Smooth muscle cell (in vitro differentiated cells): Measurements from ENCODE around the gene TAS1R2. TPM values are rescaled to one million over a fixed set of nuclear protein-coding genes. Genes with fewer than 3 reads are reported as not detected.

Source experiments
- DNase-seq: peaks from one replicate; lab custom pipeline; 2025; ENCODE audit not compliant: unreplicated experiment; lab: John Stamatoyannopoulos, UW
- H2AFZ ChIP-seq: fragments of 200-600 bp; sonication (generic); 2 replicates; pipeline ENCODE4 v1.6.0; 2016; ENCODE audit warnings: antibody characterized with exemption, low read depth, mild to moderate bottlenecking
- H3F3A ChIP-seq: fragments of 200-600 bp; sonication (generic); 2 replicates; pipeline ENCODE4 v1.6.0; 2017; ENCODE audit warnings: antibody characterized with exemption, low read depth
- H3K27ac ChIP-seq: fragments of 200-600 bp; sonication (generic); 2 replicates; pipeline ENCODE4 v1.5.1; 2016; ENCODE audit warnings: low read depth, mild to moderate bottlenecking
- H3K27me3 ChIP-seq: fragments of 200-600 bp; sonication (generic); 2 replicates; pipeline ENCODE4 v1.6.1; 2016; ENCODE audit warnings: low read depth, mild to moderate bottlenecking
- H3K36me3 ChIP-seq: fragments of 200-600 bp; sonication (generic); 2 replicates; pipeline ENCODE4 v1.5.1; 2016; ENCODE audit warnings: low read depth
- H3K4me1 ChIP-seq: fragments of 200-600 bp; sonication (generic); 2 replicates; pipeline ENCODE4 v1.5.1; 2016; ENCODE audit warnings: low read depth
- H3K4me2 ChIP-seq: fragments of 200-600 bp; sonication (generic); 2 replicates; pipeline ENCODE4 v1.6.0; 2016; ENCODE audit warnings: mild to moderate bottlenecking
- H3K4me3 ChIP-seq: fragments of 200-600 bp; sonication (generic); 2 replicates; pipeline ENCODE4 v1.5.1; 2016; ENCODE audit warnings: mild to moderate bottlenecking
- H3K79me2 ChIP-seq: fragments of 200-600 bp; sonication (generic); 2 replicates; pipeline ENCODE4 v1.6.0; 2016; ENCODE audit warnings: low read depth, mild to moderate bottlenecking
- H3K9ac ChIP-seq: fragments of 200-600 bp; sonication (generic); 2 replicates; pipeline ENCODE4 v1.6.0; 2016; ENCODE audit warnings: low read depth
- H3K9me3 ChIP-seq: fragments of 200-600 bp; sonication (generic); replicated peaks from 2 replicates; pipeline ENCODE4 v1.5.1; 2016; ENCODE audit warnings: low read depth
- H4K20me1 ChIP-seq: fragments of 200-600 bp; sonication (generic); 2 replicates; pipeline ENCODE4 v1.6.0; 2016; ENCODE audit warnings: low read depth
- WGBS: methylation state at CpG from one replicate; pipeline ENCODE4 v1.1.7; 2016; ENCODE audit warnings: low lambda C conversion rate; 5-methylcytosine and 5-hydroxymethylcytosine counted together
- polyA plus RNA-seq: library from polyadenylated mRNA; unstranded; fragments of >200 nt; fragmentation: Nextera tagmentation; extraction: Ambion mirVana; gene quantifications from 2 replicates; pipeline ENCODE4 v1.2.1, GENCODE V29; 2016
- total RNA-seq: library from RNA; depleted of rRNA; stranded (reverse); fragments of >200 nt; gene quantifications from 2 replicates; pipeline ENCODE4 v1.2.3, GENCODE V29; 2014
- TF ChIP-seq, protein P1 (sequence below): fragments of 200-600 bp; sonication (generic); IDR thresholded peaks from 2 replicates; pipeline ENCODE4 v1.5.1; 2017; ENCODE audit warnings: borderline replicate concordance, mild to moderate bottlenecking, antibody characterized with exemption; ENCODE audit not compliant: insufficient read depth, poor library complexity, severe bottlenecking

The TAS1R2 gene
- total and polyA plus RNA-seq, 2 experiments from 2014 or later, result not detected

DNA sequence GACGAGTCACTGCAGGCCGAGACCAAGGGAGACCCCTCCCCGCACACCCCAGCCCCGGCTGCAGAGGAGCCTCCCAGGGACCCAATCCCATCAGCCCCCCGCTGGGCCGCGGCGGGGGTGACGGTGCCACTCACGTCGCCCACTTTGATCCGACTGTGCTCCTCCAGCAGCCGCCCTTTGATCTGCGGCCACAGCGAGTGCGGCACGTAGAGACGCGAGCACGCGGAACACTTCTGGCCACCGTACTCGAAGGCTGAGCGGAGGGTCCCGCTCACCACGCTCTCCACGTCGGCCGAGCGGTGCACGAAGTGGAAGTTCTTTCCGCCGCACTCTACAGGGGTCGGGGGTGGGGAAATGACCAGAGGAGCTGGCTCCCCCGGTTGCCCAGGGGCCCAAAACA, 17.8 kb upstream of the TAS1R2 start:
- H3F3A ChIP-seq, result no peaks in the 10 kb centered on the region
- H3K4me2 ChIP-seq, result no peak overlapping the region
- H3K4me1 ChIP-seq, result no peaks in the 10 kb centered on the region
- TF ChIP-seq, protein P1, sequence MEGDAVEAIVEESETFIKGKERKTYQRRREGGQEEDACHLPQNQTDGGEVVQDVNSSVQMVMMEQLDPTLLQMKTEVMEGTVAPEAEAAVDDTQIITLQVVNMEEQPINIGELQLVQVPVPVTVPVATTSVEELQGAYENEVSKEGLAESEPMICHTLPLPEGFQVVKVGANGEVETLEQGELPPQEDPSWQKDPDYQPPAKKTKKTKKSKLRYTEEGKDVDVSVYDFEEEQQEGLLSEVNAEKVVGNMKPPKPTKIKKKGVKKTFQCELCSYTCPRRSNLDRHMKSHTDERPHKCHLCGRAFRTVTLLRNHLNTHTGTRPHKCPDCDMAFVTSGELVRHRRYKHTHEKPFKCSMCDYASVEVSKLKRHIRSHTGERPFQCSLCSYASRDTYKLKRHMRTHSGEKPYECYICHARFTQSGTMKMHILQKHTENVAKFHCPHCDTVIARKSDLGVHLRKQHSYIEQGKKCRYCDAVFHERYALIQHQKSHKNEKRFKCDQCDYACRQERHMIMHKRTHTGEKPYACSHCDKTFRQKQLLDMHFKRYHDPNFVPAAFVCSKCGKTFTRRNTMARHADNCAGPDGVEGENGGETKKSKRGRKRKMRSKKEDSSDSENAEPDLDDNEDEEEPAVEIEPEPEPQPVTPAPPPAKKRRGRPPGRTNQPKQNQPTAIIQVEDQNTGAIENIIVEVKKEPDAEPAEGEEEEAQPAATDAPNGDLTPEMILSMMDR, result no peak
- no peak overlapping the region for H2AFZ ChIP-seq
- H4K20me1 ChIP-seq, result no peaks in the 10 kb centered on the region
- H3K27ac ChIP-seq, result no peak overlapping the region
- H3K9ac ChIP-seq, result no peak overlapping the region
- no peak overlapping the region for H3K4me3 ChIP-seq
- 87% methylated on average over 31 of the region's 35 CpGs for WGBS
- H3K27me3 ChIP-seq, result no peaks in the 10 kb centered on the region
- no peaks in the 10 kb centered on the region for H3K79me2 ChIP-seq
- no peaks in the 10 kb centered on the region for H3K36me3 ChIP-seq
- H3K9me3 ChIP-seq, result no peaks in the 10 kb centered on the region
- no peak for DNase-seq

DNA sequence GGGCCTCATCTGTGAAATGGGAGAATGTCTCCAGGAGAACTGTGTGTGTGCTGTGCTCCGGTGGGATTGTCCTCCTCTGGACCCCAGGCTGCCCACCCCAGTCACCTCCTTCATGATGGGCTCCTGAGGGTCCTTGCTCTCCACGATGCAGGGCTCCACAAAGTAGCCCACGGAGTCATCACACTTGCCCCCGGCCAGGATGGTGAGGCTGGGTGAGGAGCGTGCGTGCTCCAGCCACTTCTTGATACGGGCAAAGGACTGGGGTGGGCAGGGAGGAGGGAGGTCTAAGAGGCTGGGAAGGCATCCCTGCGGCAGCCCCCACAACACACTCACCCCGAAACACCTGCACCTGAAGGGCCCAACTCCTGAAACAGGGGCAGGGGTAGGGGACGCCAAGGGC, 16.8 kb upstream of the TAS1R2 start:
- H3K4me3 ChIP-seq, result no peak overlapping the region
- no peak for DNase-seq
- no peaks in the 10 kb centered on the region for H4K20me1 ChIP-seq
- H3K36me3 ChIP-seq, result no peaks in the 10 kb centered on the region
- WGBS, result 89% methylated on average over 10 of the region's 10 CpGs
- no peaks in the 10 kb centered on the region for H3K79me2 ChIP-seq
- no peaks in the 10 kb centered on the region for H3F3A ChIP-seq
- H3K9me3 ChIP-seq, result no peaks in the 10 kb centered on the region
- no peaks in the 10 kb centered on the region for H3K4me1 ChIP-seq
- H3K4me2 ChIP-seq, result no peak overlapping the region
- no peak overlapping the region for H3K27ac ChIP-seq
- TF ChIP-seq, protein P1, result no peak
- no peak overlapping the region for H3K9ac ChIP-seq
- no peak overlapping the region for H2AFZ ChIP-seq
- no peaks in the 10 kb centered on the region for H3K27me3 ChIP-seq

DNA sequence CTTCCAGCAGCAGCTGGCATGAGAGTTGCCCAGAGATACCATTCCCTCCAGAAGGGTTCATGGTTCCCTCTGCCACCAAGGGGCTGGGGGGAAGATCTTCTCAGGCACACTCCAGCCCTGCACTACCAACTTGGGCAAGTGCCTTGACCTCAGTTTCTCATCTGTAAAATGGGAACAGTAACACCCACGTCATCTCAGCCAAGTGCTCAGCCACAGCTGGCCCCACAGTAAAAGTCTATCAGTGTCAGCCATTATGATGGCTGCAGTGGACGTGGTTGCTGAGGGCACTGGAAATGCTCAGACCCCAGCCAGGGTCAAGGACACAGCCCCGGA, 16.3 kb upstream of the TAS1R2 start:
- Histone ChIP-seq H3K9ac (no peak overlapping the region), H3K9me3 (no peaks in the 10 kb centered on the region), H3K27ac (no peak overlapping the region), H3K4me3 (no peak overlapping the region), H4K20me1 (no peaks in the 10 kb centered on the region), H3K4me2 (no peak overlapping the region), H3K27me3 (no peaks in the 10 kb centered on the region), H2AFZ (no peak overlapping the region), H3K36me3 (no peaks in the 10 kb centered on the region), H3K4me1 (no peaks in the 10 kb centered on the region), H3F3A (no peaks in the 10 kb centered on the region), H3K79me2 (no peaks in the 10 kb centered on the region)
- TF ChIP-seq, protein P1, result no peak
- no peak for DNase-seq
- WGBS, result 93% methylated on average over 3 of the region's 3 CpGs

DNA sequence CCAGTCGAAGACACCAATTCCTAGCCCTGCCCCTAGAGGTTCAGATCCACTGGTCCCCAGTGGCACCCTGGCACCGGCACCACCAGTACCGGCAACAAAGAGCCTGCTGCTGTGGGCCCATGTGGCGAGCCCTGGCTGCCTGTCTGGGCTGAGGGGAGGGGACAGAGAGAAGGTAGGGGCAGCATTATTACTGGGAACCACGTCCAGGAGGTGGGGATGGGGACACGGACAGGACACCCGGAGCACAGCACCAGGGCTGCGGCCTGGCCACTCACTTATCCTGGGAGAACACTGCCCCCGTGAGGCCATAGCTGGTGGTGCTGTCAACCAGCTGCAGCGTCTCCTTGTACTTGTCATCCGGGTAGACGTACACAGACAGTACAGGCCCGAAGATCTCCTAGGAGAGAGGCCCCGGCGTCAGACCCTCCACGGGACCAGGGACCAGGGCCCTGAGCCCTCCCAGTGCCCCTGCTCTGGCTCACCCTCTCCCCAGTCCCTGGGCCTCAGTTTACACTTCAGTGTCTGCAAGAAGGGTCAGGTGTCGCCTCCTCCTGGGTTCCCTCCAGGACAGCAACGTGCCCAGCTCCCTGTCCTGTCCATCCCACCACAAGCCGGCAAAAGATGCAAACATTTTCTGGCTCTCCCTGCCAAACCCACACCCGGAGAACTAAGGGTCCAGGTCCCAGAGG, 15.8 kb upstream of the TAS1R2 start:
- Histone ChIP-seq H3K9ac (no peak overlapping the region), H3K9me3 (no peaks in the 10 kb centered on the region)
- 50% methylated on average over 19 of the region's 20 CpGs for WGBS

More for the DNA sequence above, 15.8 kb upstream of the TAS1R2 start:
- Histone ChIP-seq H3K4me3 (no peak overlapping the region), H3K27me3 (no peaks in the 10 kb centered on the region), H3K4me2 (no peak overlapping the region), H3K36me3 (no peaks in the 10 kb centered on the region), H3K79me2 (no peaks in the 10 kb centered on the region), H4K20me1 (no peaks in the 10 kb centered on the region), H3F3A (no peaks in the 10 kb centered on the region), H3K27ac (no peak overlapping the region), H2AFZ (no peak overlapping the region), H3K4me1 (no peaks in the 10 kb centered on the region)
- peak; percentile 53 for DNase-seq
- TF ChIP-seq, protein P1, result peak; percentile 67
